ENCODE data around the gene AGAP1. TPM values are rescaled to one million over a fixed set of nuclear protein-coding genes. Genes with fewer than 3 reads are reported as not detected.

Gene AGAP1
- total and polyA plus RNA-seq, 9 donors: 5.7 to 32.2 (median 20.2) TPM

GRCh38 chr2:235836491-235836911, 342.7 kb downstream of the AGAP1 start:
- WGBS, 3 donors: 78 to 83% (median 81%) methylated on average over 7 of the region's 7 CpGs
- no peak for DNase-seq
- intact Hi-C loops (cut with DNase I): no loop called here
- H3K9me3 ChIP-seq: no peaks in the 10 kb centered on the region
- no peaks in the 10 kb centered on the region for H3K4me1 ChIP-seq (ENCODE audit: insufficient read depth)
- no peaks in the 10 kb centered on the region for H3K36me3 ChIP-seq
- TF ChIP-seq EP300 (IDR thresholded peaks at IDR 0.05) (no peak), POLR2A (IDR thresholded peaks at IDR 0.05) (no peak), CTCF (IDR thresholded peaks at IDR 0.05) (no peak)
- no peak overlapping the region for H3K27ac ChIP-seq
- H3K27me3 ChIP-seq: no peaks in the 10 kb centered on the region
- H3K4me3 ChIP-seq: no peak overlapping the region

DNA sequence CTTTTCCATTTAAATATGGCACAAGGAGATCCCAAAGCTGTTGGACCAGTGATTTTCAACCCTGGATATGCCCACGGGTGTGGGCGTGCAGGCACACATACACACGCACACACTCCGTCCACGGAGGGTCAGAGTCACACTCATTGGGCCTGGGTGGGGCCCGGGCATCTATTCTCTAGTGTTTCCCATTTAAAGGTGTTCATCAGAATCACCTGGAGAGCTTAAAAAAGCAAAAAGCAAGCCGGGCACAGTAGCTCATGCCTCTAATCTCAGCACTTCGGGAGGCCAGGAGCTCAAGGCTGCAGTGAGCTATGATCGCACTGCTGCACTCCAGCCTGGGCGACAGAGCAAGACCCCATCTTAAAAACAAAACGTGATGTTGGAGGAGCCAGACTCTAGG, 345.4 kb downstream of the AGAP1 start:
- Histone ChIP-seq H3K27ac (no peak overlapping the region), H3K9me3 (no peaks in the 10 kb centered on the region), H3K4me1 (ENCODE audit: insufficient read depth) (no peaks in the 10 kb centered on the region), H3K27me3 (no peaks in the 10 kb centered on the region), H3K36me3 (no peaks in the 10 kb centered on the region), H3K4me3 (no peak overlapping the region)
- no peak for DNase-seq
- intact Hi-C loops (cut with DNase I): no loop called here
- WGBS, 3 donors: 88 to 94% (median 89%) methylated on average over 11 of the region's 11 CpGs
- no peak for TF ChIP-seq POLR2A (IDR thresholded peaks at IDR 0.05)
- no peak for TF ChIP-seq EP300 (IDR thresholded peaks at IDR 0.05)
- no peak for TF ChIP-seq CTCF (IDR thresholded peaks at IDR 0.05)

GRCh38 chr2:235839974-235840373, 346.1 kb downstream of the AGAP1 start:
- no peak for DNase-seq
- WGBS, 3 donors: 96 to 99% (median 96%) methylated on average over 4 of the region's 4 CpGs
- no peaks in the 10 kb centered on the region for H3K9me3 ChIP-seq
- no peaks in the 10 kb centered on the region for H3K27me3 ChIP-seq
- H3K36me3 ChIP-seq: no peaks in the 10 kb centered on the region
- no peak overlapping the region for H3K4me3 ChIP-seq
- TF ChIP-seq POLR2A (IDR thresholded peaks at IDR 0.05): no peak
- no peak for TF ChIP-seq CTCF (IDR thresholded peaks at IDR 0.05)
- TF ChIP-seq EP300 (IDR thresholded peaks at IDR 0.05): no peak
- no peak overlapping the region for H3K27ac ChIP-seq
- intact Hi-C loops (cut with DNase I): no loop called here
- no peaks in the 10 kb centered on the region for H3K4me1 ChIP-seq (ENCODE audit: insufficient read depth)

GRCh38 chr2:235841863-235842262, 348.0 kb downstream of the AGAP1 start:
- no peak overlapping the region for H3K4me3 ChIP-seq
- no peak overlapping the region for H3K27ac ChIP-seq
- H3K27me3 ChIP-seq: no peaks in the 10 kb centered on the region
- no peak for DNase-seq
- no peak for TF ChIP-seq CTCF (IDR thresholded peaks at IDR 0.05)
- TF ChIP-seq POLR2A (IDR thresholded peaks at IDR 0.05): no peak
- TF ChIP-seq EP300 (IDR thresholded peaks at IDR 0.05): no peak
- H3K4me1 ChIP-seq (ENCODE audit: insufficient read depth): no peaks in the 10 kb centered on the region
- no peaks in the 10 kb centered on the region for H3K9me3 ChIP-seq
- intact Hi-C loops (cut with DNase I): no loop called here
- WGBS, 3 donors: 92 to 94% (median 92%) methylated on average over 13 of the region's 13 CpGs
- no peaks in the 10 kb centered on the region for H3K36me3 ChIP-seq

- Histone ChIP-seq H3K27me3 (no peaks in the 10 kb centered on the region), H3K4me1 (ENCODE audit: insufficient read depth) (no peaks in the 10 kb centered on the region), H3K4me3 (no peak overlapping the region), H3K9me3 (no peaks in the 10 kb centered on the region), H3K36me3 (no peaks in the 10 kb centered on the region), H3K27ac (no peak overlapping the region)
- DNase-seq: no peak
- TF ChIP-seq POLR2A (IDR thresholded peaks at IDR 0.05) (no peak), CTCF (IDR thresholded peaks at IDR 0.05) (no peak), EP300 (IDR thresholded peaks at IDR 0.05) (no peak)
- 93 to 97% (median 97%) methylated on average over 13 of the region's 13 CpGs for WGBS, 3 donors
- intact Hi-C loops (cut with DNase I): no loop called here
Measured at GRCh38 chr2:235842941-235843340, 349.1 kb downstream of the AGAP1 start.
